HEK293T (cell line): ENCODE results near the gene FOXO1.

Experiments used
- BHLHE40 ChIP-seq: fragments of 450-650 bp; IDR thresholded peaks from 2 replicates; pipeline ENCODE4 v1.6.1; 2016; ENCODE audit warnings: mild to moderate bottlenecking, moderate library complexity, borderline replicate concordance
- ELF4 ChIP-seq: fragments of 450-650 bp; IDR thresholded peaks from 2 replicates; pipeline ENCODE4 v1.6.1; 2017; ENCODE audit warnings: antibody characterized with exemption
- FOXA1 ChIP-seq: fragments of 450-650 bp; IDR thresholded peaks from 2 replicates; pipeline ENCODE4 v1.6.1; 2016; ENCODE audit warnings: mild to moderate bottlenecking
- FOXK2 ChIP-seq: fragments of 450-650 bp; IDR thresholded peaks from 2 replicates; pipeline ENCODE4 v1.6.1; 2016; ENCODE audit warnings: mild to moderate bottlenecking
- FOXM1 ChIP-seq: fragments of 450-650 bp; IDR thresholded peaks from 2 replicates; pipeline ENCODE4 v1.6.1; 2017; ENCODE audit warnings: mild to moderate bottlenecking, borderline replicate concordance
- HDGF ChIP-seq: fragments of 450-650 bp; IDR thresholded peaks from 2 replicates; pipeline ENCODE4 v1.6.1; 2017; ENCODE audit warnings: antibody characterized with exemption, borderline replicate concordance
- SUZ12 ChIP-seq: fragments of 450-650 bp; IDR thresholded peaks from 2 replicates; pipeline ENCODE4 v1.6.1; 2016; ENCODE audit warnings: mild to moderate bottlenecking
- TARDBP ChIP-seq: fragments of 450-650 bp; IDR thresholded peaks from 2 replicates; pipeline ENCODE4 v1.6.1; 2016
- ZNF384 ChIP-seq: fragments of 450-650 bp; IDR thresholded peaks from 2 replicates; pipeline ENCODE4 v1.6.1; 2016

DNA sequence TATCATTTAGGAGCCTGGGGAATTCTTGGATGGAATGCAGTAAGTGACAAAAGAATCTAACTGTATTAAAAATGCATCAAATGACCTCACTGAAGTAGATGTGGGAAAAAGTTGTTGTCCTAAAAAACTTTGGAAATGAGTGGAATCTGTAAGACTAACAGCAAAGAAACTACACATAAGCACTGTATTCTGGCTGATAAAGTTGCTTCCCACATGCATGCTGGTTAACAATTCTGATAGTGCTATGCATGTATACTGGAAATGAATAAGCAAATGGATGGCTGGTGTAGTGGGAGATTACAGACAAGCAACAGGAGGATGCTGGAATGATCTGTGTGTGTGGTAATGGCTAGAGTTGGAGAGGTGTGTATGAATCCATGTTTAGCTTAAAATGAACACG lies 138.5 kb downstream of the FOXO1 start:
- no peak for TF ChIP-seq BHLHE40
- TF ChIP-seq FOXM1, result no peak
- no peak for TF ChIP-seq SUZ12
- TF ChIP-seq FOXK2, result no peak
- TF ChIP-seq HDGF, result no peak
- no peak for TF ChIP-seq FOXA1
- TF ChIP-seq ZNF384, result no peak
- TF ChIP-seq ELF4, result no peak
- no peak for TF ChIP-seq TARDBP
